SK-N-SH treated with all-trans-retinoic acid at 6 μM for 48 hours (cell line): ENCODE results near the gene TSHZ1.

Experiments used
- ARNTL ChIP-seq: fragments of 450-650 bp; formaldehyde crosslinking; IDR thresholded peaks from 2 replicates; pipeline ENCODE4 v1.5.0; 2020; ENCODE audit warnings: low read depth, mild to moderate bottlenecking, moderate library complexity, borderline replicate concordance
- CSDC2 ChIP-seq: fragments of 250-450 bp; sonication (Bioruptor Pico); IDR thresholded peaks from 2 replicates; pipeline ENCODE4 v1.5.0; 2020; ENCODE audit warnings: mild to moderate bottlenecking, moderate library complexity
- ISL1 ChIP-seq: fragments of 250-450 bp; sonication (Bioruptor Pico); IDR thresholded peaks from 2 replicates; pipeline ENCODE4 v2.1.2; 2022; ENCODE audit warnings: mild to moderate bottlenecking, moderate library complexity
- PPARA ChIP-seq: fragments of 250-450 bp; sonication (Bioruptor Pico); IDR thresholded peaks from 2 replicates; pipeline ENCODE4 v1.5.0; 2020; ENCODE audit warnings: mild to moderate bottlenecking, borderline replicate concordance
- RARB ChIP-seq: fragments of 250-450 bp; sonication (Bioruptor Pico); IDR thresholded peaks from 2 replicates; pipeline ENCODE4 v1.8.0; 2021; ENCODE audit warnings: mild to moderate bottlenecking, moderate library complexity
- TCF4 ChIP-seq: fragments of 250-450 bp; sonication (Bioruptor Pico); IDR thresholded peaks from 2 replicates; pipeline ENCODE4 v1.8.0; 2021; ENCODE audit warnings: mild to moderate bottlenecking, moderate library complexity, borderline replicate concordance
- TOX ChIP-seq: fragments of 250-450 bp; sonication (Bioruptor Pico); IDR thresholded peaks from 2 replicates; pipeline ENCODE4 v1.8.0; 2021; ENCODE audit warnings: mild to moderate bottlenecking, moderate library complexity, borderline replicate concordance
- ZC3H10 ChIP-seq: fragments of 250-450 bp; sonication (Bioruptor Pico); IDR thresholded peaks from 2 replicates; pipeline ENCODE4 v1.5.1; 2021; ENCODE audit warnings: mild to moderate bottlenecking, moderate library complexity
- ZFP30 ChIP-seq: fragments of 450-650 bp; formaldehyde crosslinking; IDR thresholded peaks from 2 replicates; pipeline ENCODE4 v1.5.0; 2022; ENCODE audit warnings: mild to moderate bottlenecking, moderate library complexity
- ZNF70 ChIP-seq: fragments of 450-650 bp; formaldehyde crosslinking; IDR thresholded peaks from 2 replicates; pipeline ENCODE4 v1.5.0; 2020; ENCODE audit warnings: mild to moderate bottlenecking, moderate library complexity
- ZNF8 ChIP-seq: fragments of 450-650 bp; formaldehyde crosslinking; IDR thresholded peaks from 2 replicates; pipeline ENCODE4 v1.5.0; 2020; ENCODE audit warnings: mild to moderate bottlenecking, moderate library complexity
- TF ChIP-seq, protein P1 (sequence below): fragments of 250-450 bp; sonication (Bioruptor Pico); IDR thresholded peaks from 2 replicates; pipeline ENCODE4 v1.5.0; 2020; ENCODE audit warnings: mild to moderate bottlenecking, moderate library complexity
- TF ChIP-seq, protein P2 (sequence below): fragments of 250-450 bp; sonication (Bioruptor Pico); IDR thresholded peaks from 2 replicates; pipeline ENCODE4 v1.8.0; 2020; ENCODE audit warnings: mild to moderate bottlenecking, moderate library complexity, borderline replicate concordance
- TF ChIP-seq, protein P3 (sequence below): fragments of 250-450 bp; sonication (Bioruptor Pico); IDR thresholded peaks from 2 replicates; pipeline ENCODE4 v1.5.1; 2020; ENCODE audit warnings: low read depth, mild to moderate bottlenecking, moderate library complexity

DNA sequence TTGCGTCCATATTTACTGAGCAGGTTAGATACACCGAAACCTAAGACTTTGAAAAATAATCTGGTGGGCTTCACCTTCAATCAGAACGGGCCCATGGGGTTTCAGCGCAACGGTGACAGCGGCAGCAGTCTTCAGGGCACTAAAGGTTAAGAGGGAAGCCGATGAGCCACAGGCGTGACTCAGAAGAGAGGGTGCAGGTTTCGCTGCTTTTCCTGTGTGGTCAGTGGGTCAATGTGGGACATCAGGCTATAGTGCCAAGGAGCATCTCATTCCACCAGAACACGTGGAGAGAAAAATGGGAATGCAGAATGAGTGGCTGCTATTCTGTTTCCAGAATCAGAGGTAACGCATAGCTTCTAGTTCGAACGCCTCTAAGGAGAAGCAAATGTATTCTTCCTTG, 10.5 kb upstream of the TSHZ1 start:
- TF ChIP-seq ZC3H10 (CRISPR knock-in tag): no peak
- TF ChIP-seq, protein P1, sequence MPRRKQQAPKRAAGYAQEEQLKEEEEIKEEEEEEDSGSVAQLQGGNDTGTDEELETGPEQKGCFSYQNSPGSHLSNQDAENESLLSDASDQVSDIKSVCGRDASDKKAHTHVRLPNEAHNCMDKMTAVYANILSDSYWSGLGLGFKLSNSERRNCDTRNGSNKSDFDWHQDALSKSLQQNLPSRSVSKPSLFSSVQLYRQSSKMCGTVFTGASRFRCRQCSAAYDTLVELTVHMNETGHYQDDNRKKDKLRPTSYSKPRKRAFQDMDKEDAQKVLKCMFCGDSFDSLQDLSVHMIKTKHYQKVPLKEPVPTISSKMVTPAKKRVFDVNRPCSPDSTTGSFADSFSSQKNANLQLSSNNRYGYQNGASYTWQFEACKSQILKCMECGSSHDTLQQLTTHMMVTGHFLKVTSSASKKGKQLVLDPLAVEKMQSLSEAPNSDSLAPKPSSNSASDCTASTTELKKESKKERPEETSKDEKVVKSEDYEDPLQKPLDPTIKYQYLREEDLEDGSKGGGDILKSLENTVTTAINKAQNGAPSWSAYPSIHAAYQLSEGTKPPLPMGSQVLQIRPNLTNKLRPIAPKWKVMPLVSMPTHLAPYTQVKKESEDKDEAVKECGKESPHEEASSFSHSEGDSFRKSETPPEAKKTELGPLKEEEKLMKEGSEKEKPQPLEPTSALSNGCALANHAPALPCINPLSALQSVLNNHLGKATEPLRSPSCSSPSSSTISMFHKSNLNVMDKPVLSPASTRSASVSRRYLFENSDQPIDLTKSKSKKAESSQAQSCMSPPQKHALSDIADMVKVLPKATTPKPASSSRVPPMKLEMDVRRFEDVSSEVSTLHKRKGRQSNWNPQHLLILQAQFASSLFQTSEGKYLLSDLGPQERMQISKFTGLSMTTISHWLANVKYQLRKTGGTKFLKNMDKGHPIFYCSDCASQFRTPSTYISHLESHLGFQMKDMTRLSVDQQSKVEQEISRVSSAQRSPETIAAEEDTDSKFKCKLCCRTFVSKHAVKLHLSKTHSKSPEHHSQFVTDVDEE (CRISPR knock-in tag): no peak
- TF ChIP-seq, protein P2, sequence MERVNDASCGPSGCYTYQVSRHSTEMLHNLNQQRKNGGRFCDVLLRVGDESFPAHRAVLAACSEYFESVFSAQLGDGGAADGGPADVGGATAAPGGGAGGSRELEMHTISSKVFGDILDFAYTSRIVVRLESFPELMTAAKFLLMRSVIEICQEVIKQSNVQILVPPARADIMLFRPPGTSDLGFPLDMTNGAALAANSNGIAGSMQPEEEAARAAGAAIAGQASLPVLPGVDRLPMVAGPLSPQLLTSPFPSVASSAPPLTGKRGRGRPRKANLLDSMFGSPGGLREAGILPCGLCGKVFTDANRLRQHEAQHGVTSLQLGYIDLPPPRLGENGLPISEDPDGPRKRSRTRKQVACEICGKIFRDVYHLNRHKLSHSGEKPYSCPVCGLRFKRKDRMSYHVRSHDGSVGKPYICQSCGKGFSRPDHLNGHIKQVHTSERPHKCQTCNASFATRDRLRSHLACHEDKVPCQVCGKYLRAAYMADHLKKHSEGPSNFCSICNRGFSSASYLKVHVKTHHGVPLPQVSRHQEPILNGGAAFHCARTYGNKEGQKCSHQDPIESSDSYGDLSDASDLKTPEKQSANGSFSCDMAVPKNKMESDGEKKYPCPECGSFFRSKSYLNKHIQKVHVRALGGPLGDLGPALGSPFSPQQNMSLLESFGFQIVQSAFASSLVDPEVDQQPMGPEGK (CRISPR knock-in tag): no peak
- no peak for TF ChIP-seq RARB (CRISPR knock-in tag)
- TF ChIP-seq PPARA: no peak
- no peak for TF ChIP-seq ARNTL (CRISPR knock-in tag)
- no peak for TF ChIP-seq TCF4 (CRISPR knock-in tag)
- TF ChIP-seq ZNF8 (CRISPR knock-in tag): no peak
- TF ChIP-seq, protein P3, sequence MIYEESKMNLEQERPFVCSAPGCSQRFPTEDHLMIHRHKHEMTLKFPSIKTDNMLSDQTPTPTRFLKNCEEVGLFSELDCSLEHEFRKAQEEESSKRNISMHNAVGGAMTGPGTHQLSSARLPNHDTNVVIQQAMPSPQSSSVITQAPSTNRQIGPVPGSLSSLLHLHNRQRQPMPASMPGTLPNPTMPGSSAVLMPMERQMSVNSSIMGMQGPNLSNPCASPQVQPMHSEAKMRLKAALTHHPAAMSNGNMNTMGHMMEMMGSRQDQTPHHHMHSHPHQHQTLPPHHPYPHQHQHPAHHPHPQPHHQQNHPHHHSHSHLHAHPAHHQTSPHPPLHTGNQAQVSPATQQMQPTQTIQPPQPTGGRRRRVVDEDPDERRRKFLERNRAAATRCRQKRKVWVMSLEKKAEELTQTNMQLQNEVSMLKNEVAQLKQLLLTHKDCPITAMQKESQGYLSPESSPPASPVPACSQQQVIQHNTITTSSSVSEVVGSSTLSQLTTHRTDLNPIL (CRISPR knock-in tag): no peak
- no peak for TF ChIP-seq ISL1
- no peak for TF ChIP-seq ZFP30 (CRISPR knock-in tag)
- TF ChIP-seq ZNF70 (CRISPR knock-in tag): no peak
- no peak for TF ChIP-seq TOX (CRISPR knock-in tag)
- TF ChIP-seq CSDC2: no peak
